Rectal smooth muscle tissue (tissue), 1 donor: ENCODE measurements around the gene RALGAPA2.

Source experiments
- H3K27ac ChIP-seq: one replicate; pipeline ENCODE4 v1.7.0; 2013; ENCODE audit warnings: low read depth, low read length, inconsistent platforms
- H3K27me3 ChIP-seq: one replicate; pipeline ENCODE4 v1.7.0; 2013; ENCODE audit warnings: low read length; ENCODE audit not compliant: control insufficient read depth, insufficient read depth
- H3K36me3 ChIP-seq: one replicate; pipeline ENCODE4 v1.7.0; 2013; ENCODE audit warnings: low read length; ENCODE audit not compliant: control insufficient read depth, insufficient read depth
- H3K4me1 ChIP-seq: one replicate; pipeline ENCODE4 v1.7.0; 2013; ENCODE audit warnings: low read length; ENCODE audit not compliant: control insufficient read depth, insufficient read depth
- H3K4me3 ChIP-seq: one replicate; pipeline ENCODE4 v1.7.0; 2013; ENCODE audit warnings: low read length
- H3K9ac ChIP-seq: one replicate; pipeline ENCODE4 v1.7.0; 2013; ENCODE audit warnings: low read length

RALGAPA2 gene

GRCh38 chr20:20437314-20437713 is 275.1 kb downstream of the RALGAPA2 start:
- no peak overlapping the region for H3K27ac ChIP-seq
- H3K4me3 ChIP-seq, result no peak overlapping the region
- H3K9ac ChIP-seq, result no peak overlapping the region
- no peaks in the 10 kb centered on the region for H3K36me3 ChIP-seq
- H3K27me3 ChIP-seq, result no peaks in the 10 kb centered on the region
- no peaks in the 10 kb centered on the region for H3K4me1 ChIP-seq

DNA sequence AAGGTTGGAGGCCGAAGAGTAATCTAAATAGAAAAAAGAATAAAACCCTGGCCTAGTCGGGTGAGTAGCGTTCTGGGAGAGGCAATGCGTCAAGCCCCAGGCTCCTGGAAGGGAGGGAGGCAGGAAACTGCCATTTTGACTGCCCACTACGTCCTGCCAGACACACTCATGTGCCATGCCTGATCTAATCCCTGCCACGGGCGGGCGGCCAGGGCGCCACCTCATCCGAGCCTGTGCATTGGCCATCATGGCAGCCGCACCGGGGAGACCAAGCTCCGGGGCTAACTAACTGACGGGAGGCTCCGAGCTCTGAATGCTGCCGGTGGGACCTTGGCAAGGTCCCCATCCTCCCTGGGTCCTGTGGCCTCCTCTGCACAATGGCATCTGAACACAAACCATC is 275.8 kb downstream of the RALGAPA2 start:
- Histone ChIP-seq H3K36me3 (no peaks in the 10 kb centered on the region), H3K27ac (no peak overlapping the region), H3K4me1 (no peaks in the 10 kb centered on the region), H3K27me3 (no peaks in the 10 kb centered on the region), H3K9ac (no peak overlapping the region), H3K4me3 (no peak overlapping the region)

- Histone ChIP-seq H3K4me3 (no peak overlapping the region), H3K27me3 (no peaks in the 10 kb centered on the region), H3K27ac (no peak overlapping the region), H3K36me3 (no peaks in the 10 kb centered on the region), H3K4me1 (no peaks in the 10 kb centered on the region), H3K9ac (no peak overlapping the region)
Measured at GRCh38 chr20:20435453-20435852, 277.0 kb downstream of the RALGAPA2 start.

DNA sequence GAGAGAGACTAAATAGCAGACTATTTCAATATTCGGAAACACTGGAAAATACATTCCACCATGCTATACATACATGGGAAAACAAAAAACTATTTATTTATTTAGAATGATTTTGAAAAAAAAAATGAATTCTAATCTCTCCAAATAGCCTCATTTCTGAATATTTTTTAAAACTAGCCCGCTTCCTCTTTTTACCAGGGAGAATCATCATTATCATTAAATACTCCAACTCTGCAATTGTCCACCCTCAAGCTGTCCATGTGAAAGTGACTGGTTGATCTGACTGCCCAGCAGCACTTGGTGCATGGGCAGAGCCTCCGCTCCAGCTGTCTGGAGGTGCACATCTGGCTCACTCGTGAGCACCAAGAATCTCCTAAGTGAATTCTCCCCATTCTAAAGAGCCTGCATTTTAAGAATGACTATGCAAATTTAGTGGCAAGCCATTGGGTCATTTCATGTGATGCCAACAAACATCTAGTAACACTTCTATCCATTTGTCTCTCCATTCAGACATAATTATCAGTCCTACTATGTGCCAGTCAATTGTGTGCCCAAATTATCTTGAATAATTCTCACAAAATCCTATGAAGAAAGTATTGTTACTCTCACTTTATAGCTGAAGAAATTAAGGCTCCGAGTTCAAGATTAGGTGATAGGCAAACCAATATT is 279.7 kb downstream of the RALGAPA2 start:
- Histone ChIP-seq H3K4me3 (no peak overlapping the region), H3K27me3 (no peaks in the 10 kb centered on the region), H3K9ac (no peak overlapping the region), H3K27ac (no peak overlapping the region), H3K36me3 (no peaks in the 10 kb centered on the region), H3K4me1 (no peaks in the 10 kb centered on the region)

DNA sequence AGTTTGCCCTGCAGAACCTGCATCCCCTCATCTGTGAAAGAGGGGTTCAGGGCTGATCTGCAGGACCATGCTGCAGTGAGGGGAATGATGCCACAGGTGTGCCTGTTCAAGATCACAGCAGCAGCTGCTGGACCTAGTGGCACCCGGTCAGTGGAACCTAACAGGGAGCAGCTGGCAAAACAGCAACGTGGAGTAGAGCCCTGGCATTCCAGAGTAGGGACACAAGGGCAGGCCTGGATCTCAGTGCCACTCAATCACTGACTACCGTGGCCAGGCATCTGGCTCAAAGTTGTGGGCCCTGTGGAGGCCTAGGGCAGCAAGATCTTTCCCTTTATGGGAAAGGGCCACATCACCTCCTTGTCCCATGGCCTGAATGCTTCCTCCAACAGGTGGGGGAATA is 282.4 kb downstream of the RALGAPA2 start:
- Histone ChIP-seq H3K4me1 (no peaks in the 10 kb centered on the region), H3K27ac (no peak overlapping the region), H3K27me3 (no peaks in the 10 kb centered on the region), H3K9ac (no peak overlapping the region), H3K4me3 (no peak overlapping the region), H3K36me3 (no peaks in the 10 kb centered on the region)

- Histone ChIP-seq H3K27me3 (no peaks in the 10 kb centered on the region), H3K36me3 (peaks cover 3% of the 10 kb centered on the region), H3K4me3 (no peak overlapping the region), H3K9ac (no peak overlapping the region), H3K4me1 (no peaks in the 10 kb centered on the region), H3K27ac (no peak overlapping the region)
Measured at GRCh38 chr20:20428067-20428466, 284.4 kb downstream of the RALGAPA2 start.

GRCh38 chr20:20427227-20427864 is 285.1 kb downstream of the RALGAPA2 start:
- no peaks in the 10 kb centered on the region for H3K27me3 ChIP-seq
- no peak overlapping the region for H3K9ac ChIP-seq
- H3K4me3 ChIP-seq, result no peak overlapping the region
- H3K4me1 ChIP-seq, result no peaks in the 10 kb centered on the region
- H3K27ac ChIP-seq, result no peak overlapping the region
- peaks cover 3% of the 10 kb centered on the region for H3K36me3 ChIP-seq

DNA sequence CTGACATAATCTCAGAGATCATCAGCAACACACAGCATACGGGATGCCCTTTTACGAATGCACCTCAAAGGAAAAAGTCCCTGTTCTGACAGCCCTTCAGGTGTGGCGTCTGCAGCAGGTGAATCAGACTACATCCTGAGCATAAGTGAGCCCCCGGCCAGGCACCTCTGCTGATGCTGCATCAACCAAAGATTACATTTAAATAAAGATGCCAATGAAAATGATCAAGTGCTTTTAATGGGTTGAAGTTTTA is 285.9 kb downstream of the RALGAPA2 start:
- Histone ChIP-seq H3K4me1 (no peaks in the 10 kb centered on the region), H3K27ac (no peak overlapping the region), H3K9ac (no peak overlapping the region), H3K36me3 (peaks cover 3% of the 10 kb centered on the region), H3K4me3 (no peak overlapping the region), H3K27me3 (no peaks in the 10 kb centered on the region)

DNA sequence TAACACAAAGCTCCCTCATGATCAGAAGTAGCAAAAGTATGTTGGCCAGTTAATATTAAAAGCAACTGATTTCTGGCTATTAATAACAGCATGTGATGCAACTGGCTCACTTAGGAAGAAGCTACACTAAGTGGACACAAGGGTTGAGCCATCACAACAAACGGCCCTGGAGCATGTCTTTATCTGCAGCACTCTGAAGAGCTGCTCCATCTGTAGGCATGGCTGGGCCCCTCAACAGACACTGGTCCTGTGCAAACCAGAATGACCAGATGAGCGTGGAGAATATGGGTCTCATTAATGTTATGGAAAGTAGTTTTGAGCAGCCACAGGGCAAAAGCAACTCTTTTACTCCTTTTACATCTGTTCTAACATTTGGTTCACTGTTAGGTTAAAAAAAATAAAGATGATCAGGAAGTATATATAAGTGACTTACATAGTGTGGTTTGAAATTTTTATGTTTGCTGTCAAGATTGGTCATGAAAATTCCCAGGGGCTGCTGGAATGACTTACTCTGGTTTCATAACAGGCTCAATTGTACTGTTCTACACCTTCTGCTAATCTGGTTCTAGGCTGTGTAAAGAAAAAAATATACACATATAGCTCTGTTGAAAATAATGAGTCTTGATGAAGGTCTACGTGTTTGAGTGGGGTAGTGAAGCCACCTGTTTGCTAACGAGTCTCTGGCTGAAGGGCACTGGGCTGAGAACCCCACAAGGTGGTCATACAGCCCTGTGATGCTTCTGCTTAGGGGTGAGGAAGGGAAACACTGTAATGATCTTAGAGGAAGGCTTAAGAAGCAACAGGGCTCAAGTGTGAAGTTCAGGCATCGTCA is 286.4 kb downstream of the RALGAPA2 start:
- no peak overlapping the region for H3K9ac ChIP-seq
- peaks cover 3% of the 10 kb centered on the region for H3K36me3 ChIP-seq
- no peak overlapping the region for H3K27ac ChIP-seq
- H3K27me3 ChIP-seq, result no peaks in the 10 kb centered on the region
- no peak overlapping the region for H3K4me3 ChIP-seq
- no peaks in the 10 kb centered on the region for H3K4me1 ChIP-seq

DNA sequence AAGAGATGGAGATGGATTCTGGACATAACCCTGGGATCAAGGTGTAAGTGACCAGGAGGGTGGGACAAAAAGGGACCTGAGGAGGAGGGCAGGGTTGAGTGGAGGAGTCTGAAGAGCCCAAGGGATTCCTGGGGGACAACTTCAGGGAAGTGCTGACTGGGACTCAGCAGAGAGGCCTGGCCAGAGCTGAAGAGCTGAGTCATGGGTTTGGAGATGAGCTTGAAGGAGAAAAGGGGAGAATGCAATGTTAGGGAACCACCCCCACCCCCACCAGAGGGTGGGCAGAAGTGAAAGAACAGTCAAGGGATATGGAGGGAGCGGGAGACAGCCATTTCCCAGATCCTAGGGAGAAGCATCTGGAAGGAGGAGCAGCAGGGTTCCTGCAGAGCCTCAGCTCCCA is 289.3 kb downstream of the RALGAPA2 start:
- peaks cover 3% of the 10 kb centered on the region for H3K36me3 ChIP-seq

GRCh38 chr20:20417876-20418676 is 294.4 kb downstream of the RALGAPA2 start:
- Histone ChIP-seq H3K4me1 (no peaks in the 10 kb centered on the region), H3K9ac (no peak overlapping the region), H3K36me3 (no peaks in the 10 kb centered on the region), H3K27me3 (no peaks in the 10 kb centered on the region), H3K4me3 (no peak overlapping the region), H3K27ac (no peak overlapping the region)

More for the DNA sequence above, 289.3 kb downstream of the RALGAPA2 start:
- Histone ChIP-seq H3K4me1 (no peaks in the 10 kb centered on the region), H3K9ac (no peak overlapping the region), H3K4me3 (no peak overlapping the region), H3K27me3 (no peaks in the 10 kb centered on the region), H3K27ac (no peak overlapping the region)

DNA sequence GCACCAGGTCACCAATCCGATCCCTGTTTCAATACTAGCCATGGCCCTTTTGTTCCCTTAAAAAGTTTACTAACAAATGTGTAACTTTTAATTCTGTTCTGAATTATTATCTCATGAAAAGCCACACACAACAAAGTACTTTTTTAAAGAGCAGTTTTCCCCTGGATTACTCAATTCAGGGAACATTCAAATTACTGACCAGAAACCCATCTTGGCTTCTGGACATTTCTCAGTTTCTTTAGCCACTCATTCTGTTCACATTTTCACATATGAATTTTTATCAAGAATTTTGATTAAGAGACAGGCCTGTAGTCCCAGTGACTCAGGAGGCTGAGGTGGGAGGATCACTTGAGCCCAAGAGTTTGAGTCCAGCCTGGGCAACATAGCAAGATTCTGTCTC is 297.1 kb downstream of the RALGAPA2 start:
- H3K9ac ChIP-seq, result no peak overlapping the region
- no peaks in the 10 kb centered on the region for H3K27me3 ChIP-seq
- H3K27ac ChIP-seq, result no peak overlapping the region
- H3K4me3 ChIP-seq, result no peak overlapping the region
- no peaks in the 10 kb centered on the region for H3K36me3 ChIP-seq
- H3K4me1 ChIP-seq, result no peaks in the 10 kb centered on the region
